ENCODE results near the gene SH2D2A. TPM values are rescaled to one million over a fixed set of nuclear protein-coding genes. Genes with fewer than 3 reads are reported as not detected.

Gene SH2D2A
- total and polyA plus RNA-seq, 9 of the 15 experiments (the other 6 are each of a cell fraction or from before 2014, with no cell fraction given), result 0.89 to 33.6 (median 6.9) TPM

- TF ChIP-seq REST (IDR thresholded peaks at IDR 0.05; ENCODE audit: borderline replicate concordance) (no peak), REST (CRISPR knock-in tag; IDR thresholded peaks at IDR 0.05; ENCODE audit: low read depth) (no peak), STAT5B (CRISPR knock-in tag; IDR thresholded peaks at IDR 0.05) (no peak), ZBTB12 (CRISPR knock-in tag; IDR thresholded peaks at IDR 0.05) (no peak), ZNF12 (CRISPR knock-in tag; IDR thresholded peaks at IDR 0.05) (no peak), HDGF (IDR thresholded peaks at IDR 0.05) (0 out of 2 replicates have a peak, but pooled peaks have one; percentile 35), DNMT1 (IDR thresholded peaks at IDR 0.05) (no peak), OTX1 (CRISPR knock-in tag; IDR thresholded peaks at IDR 0.05) (peak; percentile 51; the same call in 1 of the 2 replicates), GTF2E2 (tag; IDR thresholded peaks at IDR 0.05) (no peak), ZEB2 (IDR thresholded peaks at IDR 0.05) (no peak), KDM5B (IDR thresholded peaks at IDR 0.05; ENCODE audit: insufficient replicate concordance, low read depth, low read length) (peak; percentile 23), DACH1 (IDR thresholded peaks at IDR 0.05; ENCODE audit: partially characterized antibody) (no peak), DPF2 (IDR thresholded peaks at IDR 0.05) (peak; percentile 50; the same call in 1 of the 2 replicates), BCOR (IDR thresholded peaks at IDR 0.05) (peak; percentile 24; the same call in 1 of the 2 replicates), TRIM25 (IDR thresholded peaks at IDR 0.05; ENCODE audit: borderline replicate concordance) (no peak), ARID1B (IDR thresholded peaks at IDR 0.05) (peak; percentile 50; the same call in 1 of the 2 replicates), GATAD2B (IDR thresholded peaks at IDR 0.05; ENCODE audit: borderline replicate concordance) (no peak), LARP7 (IDR thresholded peaks at IDR 0.05) (0 out of 2 replicates have a peak, but pooled peaks have one; percentile 62), DMBX1 (CRISPR knock-in tag; IDR thresholded peaks at IDR 0.05; ENCODE audit: borderline replicate concordance) (no peak)
- TF ChIP-seq, protein P1, sequence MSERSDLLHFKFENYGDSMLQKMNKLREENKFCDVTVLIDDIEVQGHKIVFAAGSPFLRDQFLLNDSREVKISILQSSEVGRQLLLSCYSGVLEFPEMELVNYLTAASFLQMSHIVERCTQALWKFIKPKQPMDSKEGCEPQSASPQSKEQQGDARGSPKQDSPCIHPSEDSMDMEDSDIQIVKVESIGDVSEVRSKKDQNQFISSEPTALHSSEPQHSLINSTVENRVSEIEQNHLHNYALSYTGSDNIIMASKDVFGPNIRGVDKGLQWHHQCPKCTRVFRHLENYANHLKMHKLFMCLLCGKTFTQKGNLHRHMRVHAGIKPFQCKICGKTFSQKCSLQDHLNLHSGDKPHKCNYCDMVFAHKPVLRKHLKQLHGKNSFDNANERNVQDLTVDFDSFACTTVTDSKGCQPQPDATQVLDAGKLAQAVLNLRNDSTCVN (CRISPR knock-in tag; IDR thresholded peaks at IDR 0.05), result 0 out of 2 replicates have a peak, but pooled peaks have one; percentile 53
These were observed 41.9 kb upstream of the SH2D2A start (continued) for GRCh38 chr1:156858555-156858956.

Data from K562 (cell line).